Omental fat pad (tissue), 4 donors: ENCODE data around the gene ROMO1. TPM values are rescaled to one million over a fixed set of nuclear protein-coding genes. Genes with fewer than 3 reads are reported as not detected.
"Not testable (repeated sequence)": the region's sequence is repeated elsewhere in the genome, so short reads cannot be mapped to it uniquely, and the experiment has no call there.

Source experiments
- ATAC-seq: fragments of 150-250 bp; one replicate; pipeline ENCODE4 v1.9.1; 2016; ENCODE audit warnings: mild to moderate bottlenecking, moderate library complexity; ENCODE audit not compliant: low FRiP score
- DNase-seq: peaks from one replicate; pipeline ENCODE4 v3.0.0-alpha.2; 2019; ENCODE audit warnings: low spot score
- total RNA-seq, 4 donors: library from RNA; depleted of rRNA; stranded (reverse); fragments of >200 nt; gene quantifications; one replicate each; pipeline ENCODE4 v1.1.0, GENCODE V29; 2016
- TF ChIP-seq, protein P1 (sequence below), 3 donors: fragments of 450-650 bp; IDR thresholded peaks; one replicate each; pipeline ENCODE4 v1.5.1; 2016 to 2017; ENCODE audit warnings: antibody characterized with exemption in 3 of 3, mild to moderate bottlenecking in 3 of 3, moderate library complexity in 2 of 3

Gene ROMO1
- total RNA-seq, 4 donors from 2014 or later: 160 to 364 (median 237) TPM

DNA sequence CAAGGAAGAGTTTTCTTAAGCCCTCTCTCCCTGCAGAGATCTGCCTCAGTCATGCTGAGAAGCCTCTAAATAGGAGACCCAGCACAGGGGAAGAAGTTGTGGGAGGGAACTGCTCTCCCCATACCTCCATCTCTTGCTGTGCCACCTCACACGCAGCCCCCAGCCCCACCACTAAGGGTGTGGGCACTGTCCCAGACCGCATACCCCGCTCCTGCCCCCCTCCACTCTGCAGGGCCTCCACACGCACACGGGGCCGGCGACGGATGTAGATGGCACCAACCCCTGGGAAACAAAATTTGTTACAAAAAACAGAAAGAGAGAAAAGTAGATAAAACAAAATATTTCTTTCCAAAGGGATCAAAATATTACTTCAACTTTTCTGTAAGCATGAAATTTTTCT lies 24.3 kb upstream of the ROMO1 start:
- no peak for DNase-seq
- TF ChIP-seq, protein P1, sequence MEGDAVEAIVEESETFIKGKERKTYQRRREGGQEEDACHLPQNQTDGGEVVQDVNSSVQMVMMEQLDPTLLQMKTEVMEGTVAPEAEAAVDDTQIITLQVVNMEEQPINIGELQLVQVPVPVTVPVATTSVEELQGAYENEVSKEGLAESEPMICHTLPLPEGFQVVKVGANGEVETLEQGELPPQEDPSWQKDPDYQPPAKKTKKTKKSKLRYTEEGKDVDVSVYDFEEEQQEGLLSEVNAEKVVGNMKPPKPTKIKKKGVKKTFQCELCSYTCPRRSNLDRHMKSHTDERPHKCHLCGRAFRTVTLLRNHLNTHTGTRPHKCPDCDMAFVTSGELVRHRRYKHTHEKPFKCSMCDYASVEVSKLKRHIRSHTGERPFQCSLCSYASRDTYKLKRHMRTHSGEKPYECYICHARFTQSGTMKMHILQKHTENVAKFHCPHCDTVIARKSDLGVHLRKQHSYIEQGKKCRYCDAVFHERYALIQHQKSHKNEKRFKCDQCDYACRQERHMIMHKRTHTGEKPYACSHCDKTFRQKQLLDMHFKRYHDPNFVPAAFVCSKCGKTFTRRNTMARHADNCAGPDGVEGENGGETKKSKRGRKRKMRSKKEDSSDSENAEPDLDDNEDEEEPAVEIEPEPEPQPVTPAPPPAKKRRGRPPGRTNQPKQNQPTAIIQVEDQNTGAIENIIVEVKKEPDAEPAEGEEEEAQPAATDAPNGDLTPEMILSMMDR (IDR thresholded peaks at IDR 0.05): no peak
- ATAC-seq: no peak

DNA sequence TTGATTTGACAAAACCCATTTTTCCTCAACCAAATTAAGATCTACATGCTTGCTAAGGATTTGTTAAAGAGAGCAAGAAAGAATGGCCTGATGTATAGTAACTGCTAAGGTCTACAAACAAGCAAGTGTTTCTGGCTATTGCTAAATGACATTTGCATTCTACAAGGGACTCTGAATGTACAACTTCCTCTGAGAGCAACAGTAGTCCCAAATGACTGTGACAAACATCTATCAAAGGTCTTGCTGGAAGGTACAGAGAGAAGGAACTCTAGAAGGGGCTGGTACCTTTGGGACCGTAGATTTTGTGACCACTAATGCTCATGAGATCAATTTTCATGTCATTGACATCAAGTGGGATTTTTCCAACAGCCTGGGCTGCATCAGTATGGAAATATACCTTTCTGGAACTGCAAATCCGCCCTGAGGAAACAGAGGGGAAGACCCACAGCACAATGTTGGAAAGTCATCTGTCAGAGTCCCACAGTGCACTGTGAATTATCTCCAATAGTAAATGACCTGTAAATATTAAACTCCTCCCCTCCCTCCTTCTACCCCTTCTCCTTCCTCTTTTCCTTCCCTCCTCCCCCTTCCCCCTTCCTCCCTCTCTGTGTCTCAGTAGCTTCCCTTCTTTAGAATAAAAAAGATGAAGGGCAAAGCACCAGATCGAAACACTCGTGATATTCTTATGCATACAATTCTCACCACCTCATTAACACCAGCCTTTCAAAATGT lies 18.6 kb upstream of the ROMO1 start:
- ATAC-seq (no peak), DNase-seq (no peak)
- TF ChIP-seq, protein P1 (IDR thresholded peaks at IDR 0.05): no peak

DNA sequence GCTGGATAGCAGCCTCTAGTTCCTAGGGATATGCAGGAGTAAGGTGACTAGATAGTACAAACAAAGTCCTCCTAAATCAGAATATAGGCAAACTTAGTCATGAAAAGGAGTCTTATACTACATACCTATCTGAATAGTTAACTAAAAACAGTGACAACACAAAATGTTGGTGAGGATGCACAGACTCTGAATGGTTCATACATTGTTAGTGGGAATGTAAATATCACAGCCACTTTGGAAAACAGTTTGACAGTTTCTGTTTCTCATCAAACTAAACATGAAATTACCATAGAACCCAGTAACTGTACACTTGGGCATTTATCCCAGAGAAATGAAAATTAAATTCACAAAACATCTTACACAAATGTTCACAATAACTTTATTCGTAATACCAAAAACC lies 17.2 kb upstream of the ROMO1 start:
- DNase-seq (no peak), ATAC-seq (no peak)
- TF ChIP-seq, protein P1 (IDR thresholded peaks at IDR 0.05): no peak

DNA sequence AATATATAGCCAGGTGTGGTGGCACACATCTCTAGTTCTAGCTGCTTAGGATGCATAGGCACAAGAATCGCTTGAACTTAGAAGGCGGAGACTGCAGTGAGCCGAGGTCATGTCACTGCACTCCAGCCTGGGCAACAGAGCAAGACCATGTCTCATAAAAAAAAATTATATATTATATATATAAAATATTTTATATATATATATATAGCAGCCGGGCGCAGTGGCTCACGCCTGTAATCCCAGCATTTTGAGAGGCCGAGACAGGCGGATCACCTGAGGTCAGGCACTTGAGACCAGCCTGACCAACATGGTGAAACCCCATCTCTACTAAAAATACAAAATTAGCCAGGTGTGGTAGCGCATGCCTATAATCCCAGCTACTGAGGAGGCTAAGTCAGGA lies 13.8 kb upstream of the ROMO1 start:
- ATAC-seq, DNase-seq: not testable (repeated sequence)

DNA sequence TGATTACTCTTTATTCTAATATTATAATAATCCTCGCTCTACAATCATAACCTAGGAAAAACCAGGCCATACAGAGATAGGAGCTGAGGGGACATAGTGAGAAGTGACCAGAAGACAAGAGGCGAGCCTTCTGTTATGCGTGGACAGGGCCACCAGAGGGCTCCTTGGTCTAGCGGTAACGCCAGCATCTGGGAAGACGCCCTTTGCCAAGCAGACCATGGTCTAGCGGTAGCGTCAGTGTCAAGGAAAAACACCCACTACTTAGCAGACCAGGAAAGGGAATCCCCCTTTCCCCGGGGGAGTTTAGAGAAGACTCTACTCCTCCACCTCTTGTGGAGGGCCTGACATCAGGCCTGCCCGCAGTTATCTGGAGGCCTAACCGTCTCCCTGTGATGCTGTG lies 12.3 kb upstream of the ROMO1 start:
- not testable (repeated sequence) for DNase-seq, ATAC-seq

DNA sequence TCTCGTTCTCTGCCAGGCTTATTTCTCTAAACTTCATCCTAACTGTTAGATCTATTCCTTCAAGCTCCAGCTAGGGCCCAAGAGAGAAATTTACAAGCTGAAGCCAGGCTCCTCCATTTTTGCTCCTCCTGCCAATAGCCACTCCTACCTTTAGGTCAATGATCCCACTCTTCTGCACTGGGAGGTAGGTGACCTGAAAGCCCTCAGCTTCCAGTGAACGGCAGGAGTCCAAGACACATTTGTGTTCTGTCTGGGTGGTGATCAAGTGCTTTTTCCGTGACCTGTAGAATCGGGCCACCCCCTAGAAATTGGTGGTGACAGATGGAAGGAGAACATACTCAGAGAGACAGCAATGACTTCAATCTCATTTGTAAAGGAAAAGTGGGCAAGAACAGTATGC lies 8.9 kb upstream of the ROMO1 start:
- DNase-seq: no peak
- TF ChIP-seq, protein P1 (IDR thresholded peaks at IDR 0.05): no peak
- ATAC-seq: no peak

DNA sequence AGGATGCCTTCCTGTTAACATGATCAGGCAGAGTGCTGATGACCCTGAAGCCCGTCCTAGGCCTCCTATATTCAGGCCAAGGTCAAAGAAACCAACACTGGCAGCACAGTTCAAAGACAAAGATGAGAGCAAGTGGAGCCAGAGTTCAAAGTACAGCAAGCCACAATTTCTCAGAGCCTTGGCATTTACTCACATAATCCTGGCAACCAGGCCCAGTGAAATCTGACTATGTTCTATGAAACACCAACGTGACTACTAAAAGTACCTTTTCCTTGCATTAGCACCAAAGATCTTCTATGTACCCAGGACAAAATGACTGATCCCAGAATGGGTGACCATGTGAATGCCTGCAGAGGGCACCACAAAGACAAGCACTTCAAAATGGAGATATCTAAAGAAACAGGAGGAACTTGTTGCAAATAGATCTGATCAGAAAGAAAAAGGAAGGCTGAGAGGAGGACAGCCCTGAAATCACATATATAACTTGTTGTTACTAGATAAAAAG lies 3.9 kb upstream of the ROMO1 start:
- no peak for DNase-seq
- TF ChIP-seq, protein P1 (IDR thresholded peaks at IDR 0.05): no peak

DNA sequence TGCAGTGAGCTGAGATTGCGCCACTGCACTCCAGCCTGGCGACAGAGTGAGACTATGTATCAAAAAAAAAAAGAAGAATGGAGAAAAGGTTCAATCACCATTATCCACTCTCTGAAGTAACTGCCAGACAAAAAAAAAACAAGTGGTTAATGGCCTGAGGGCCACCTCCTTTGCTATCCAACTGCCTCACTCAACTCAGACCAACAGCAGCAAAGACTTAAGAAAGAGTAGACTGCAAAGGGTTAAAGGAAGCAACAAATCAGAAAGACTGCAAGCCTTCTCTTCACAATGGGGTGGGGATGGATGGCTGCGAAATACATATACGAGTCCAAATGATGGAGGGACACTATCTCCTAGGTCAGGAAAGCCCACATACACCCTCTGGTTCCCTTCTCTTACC lies 3.2 kb upstream of the ROMO1 start:
- no peak for DNase-seq
- no peak for ATAC-seq
- TF ChIP-seq, protein P1 (IDR thresholded peaks at IDR 0.05): no peak

More for the DNA sequence above, 3.9 kb upstream of the ROMO1 start:
- no peak for ATAC-seq
